Measurements from ENCODE around the gene GOLGA8N.

DNA sequence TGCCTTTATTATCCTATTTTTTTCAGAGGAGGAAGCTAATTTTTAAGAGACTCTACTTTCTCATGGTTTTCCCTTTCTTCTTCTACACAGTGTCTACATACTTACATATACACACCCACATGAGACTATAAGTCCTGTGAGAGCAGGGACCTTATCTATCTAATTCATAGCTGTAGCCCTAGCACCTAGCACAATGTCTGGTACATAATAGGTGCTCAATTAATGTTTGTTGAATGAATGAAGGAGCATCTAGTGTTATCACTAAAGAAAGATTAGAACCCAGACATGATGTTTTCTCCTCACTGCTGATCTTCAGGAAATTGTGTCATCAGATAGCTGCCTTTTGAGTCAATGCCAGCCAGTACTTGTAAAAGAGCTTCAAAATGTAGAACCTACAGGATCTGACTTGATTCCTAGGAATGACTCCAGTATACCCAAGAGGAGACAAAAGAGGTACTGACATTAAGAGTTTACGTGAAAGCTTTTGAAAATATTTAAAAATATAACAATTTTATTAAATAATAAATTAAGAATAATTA lies 50.7 kb downstream of the GOLGA8N start:
- TF ChIP-seq, protein P1, sequence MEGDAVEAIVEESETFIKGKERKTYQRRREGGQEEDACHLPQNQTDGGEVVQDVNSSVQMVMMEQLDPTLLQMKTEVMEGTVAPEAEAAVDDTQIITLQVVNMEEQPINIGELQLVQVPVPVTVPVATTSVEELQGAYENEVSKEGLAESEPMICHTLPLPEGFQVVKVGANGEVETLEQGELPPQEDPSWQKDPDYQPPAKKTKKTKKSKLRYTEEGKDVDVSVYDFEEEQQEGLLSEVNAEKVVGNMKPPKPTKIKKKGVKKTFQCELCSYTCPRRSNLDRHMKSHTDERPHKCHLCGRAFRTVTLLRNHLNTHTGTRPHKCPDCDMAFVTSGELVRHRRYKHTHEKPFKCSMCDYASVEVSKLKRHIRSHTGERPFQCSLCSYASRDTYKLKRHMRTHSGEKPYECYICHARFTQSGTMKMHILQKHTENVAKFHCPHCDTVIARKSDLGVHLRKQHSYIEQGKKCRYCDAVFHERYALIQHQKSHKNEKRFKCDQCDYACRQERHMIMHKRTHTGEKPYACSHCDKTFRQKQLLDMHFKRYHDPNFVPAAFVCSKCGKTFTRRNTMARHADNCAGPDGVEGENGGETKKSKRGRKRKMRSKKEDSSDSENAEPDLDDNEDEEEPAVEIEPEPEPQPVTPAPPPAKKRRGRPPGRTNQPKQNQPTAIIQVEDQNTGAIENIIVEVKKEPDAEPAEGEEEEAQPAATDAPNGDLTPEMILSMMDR (IDR thresholded peaks at IDR 0.05), result no peak
- TF ChIP-seq POLR2A (IDR thresholded peaks at IDR 0.05) (no peak), POLR2AphosphoS5 (IDR thresholded peaks at IDR 0.05; ENCODE audit: insufficient read depth in 1 of 2, low read depth in 1 of 2) (no peak)

All from vagina (tissue), 2 donors.